IMR-90 (cell line): ENCODE results near the gene FAM193A. TPM values are rescaled to one million over a fixed set of nuclear protein-coding genes. Genes with fewer than 3 reads are reported as not detected.

ENCODE experiments used
- ATAC-seq: fragments of 200-7000 bp; cut with Tn5 transposase; 2 replicates; pipeline ENCODE4 v1.9.1; 2020; ENCODE audit warnings: low read depth, mild to moderate bottlenecking, moderate library complexity
- BruUV-seq: library from RNA; stranded (reverse); fragments of 400-500 nt; replicated peaks from 2 replicates; lab custom pipeline; 2021; lab: Mats Ljungman, UMichigan
- CTCF ChIA-PET: fragments of 300-600 bp; formaldehyde crosslinking; extraction: SDS; loops from one replicate; lab custom pipeline; 2021; ENCODE audit warnings: antibody characterized with exemption; lab: Yijun Ruan, JAX
- POLR2A ChIA-PET: fragments of 300-600 bp; sonication (Branson Sonifier 250); formaldehyde crosslinking; loops from one replicate; lab custom pipeline; 2022; ENCODE audit warnings: antibody characterized with exemption; ENCODE audit not compliant: unreplicated experiment; lab: Charles Lee
- DNase-seq: peaks from one replicate; pipeline ENCODE4 v3.0.0; 2013
- H2AFZ ChIP-seq: replicated peaks from 2 replicates; pipeline ENCODE3; 2013; ENCODE audit warnings: low read length, mild to moderate bottlenecking; ENCODE audit not compliant: poor library complexity
- H2AK5ac ChIP-seq: 2 replicates; pipeline ENCODE4 v1.6.1; 2013; ENCODE audit warnings: low read depth, low read length, inconsistent platforms
- H2AK9ac ChIP-seq: replicated peaks from 2 replicates; pipeline ENCODE3; 2013; ENCODE audit warnings: mild to moderate bottlenecking, low read depth, low read length, moderate library complexity; ENCODE audit not compliant: poor library complexity
- H2BK120ac ChIP-seq: 2 replicates; pipeline ENCODE4 v1.6.1; 2013; ENCODE audit warnings: low read depth, low read length, inconsistent platforms
- H2BK15ac ChIP-seq: 3 replicates; pipeline ENCODE4 v1.6.1; 2013; ENCODE audit warnings: low read depth, low read length, inconsistent platforms
- H2BK20ac ChIP-seq: 2 replicates; pipeline ENCODE4 v1.6.1; 2013; ENCODE audit warnings: low read depth, mild to moderate bottlenecking, inconsistent platforms, low read length, moderate library complexity
- H2BK5ac ChIP-seq: 2 replicates; pipeline ENCODE4 v1.6.1; 2013; ENCODE audit warnings: mild to moderate bottlenecking, low read depth, low read length, inconsistent platforms; ENCODE audit not compliant: poor library complexity, severe bottlenecking
- H3K14ac ChIP-seq: replicated peaks from 2 replicates; pipeline ENCODE4 v1.6.1; 2013; ENCODE audit warnings: low read depth, low read length, inconsistent platforms
- H3K18ac ChIP-seq: 2 replicates; pipeline ENCODE4 v1.6.1; 2013; ENCODE audit warnings: low read depth, low read length, control low read depth
- H3K23ac ChIP-seq: 2 replicates; pipeline ENCODE4 v1.6.1; 2013; ENCODE audit warnings: low read depth, low read length, inconsistent platforms
- H3K27ac ChIP-seq: 2 replicates; pipeline ENCODE4 v1.5.1; 2013; ENCODE audit warnings: mild to moderate bottlenecking, control low read depth, low read length; ENCODE audit not compliant: insufficient read depth
- H3K27me3 ChIP-seq: 2 replicates; pipeline ENCODE4 v1.6.1; 2013; ENCODE audit warnings: low read length; ENCODE audit not compliant: control insufficient read depth, insufficient read depth
- H3K36me3 ChIP-seq: 2 replicates; pipeline ENCODE4 v1.6.1; 2013; ENCODE audit warnings: low read length, mixed read lengths; ENCODE audit not compliant: control insufficient read depth, insufficient read depth
- H3K4ac ChIP-seq: 2 replicates; pipeline ENCODE4 v1.6.1; 2013; ENCODE audit warnings: low read depth, low read length, inconsistent platforms
- H3K4me1 ChIP-seq: 2 replicates; pipeline ENCODE4 v1.6.1; 2013; ENCODE audit warnings: low read length, mixed read lengths; ENCODE audit not compliant: control insufficient read depth, insufficient read depth
- H3K4me2 ChIP-seq: 2 replicates; pipeline ENCODE4 v1.6.1; 2013; ENCODE audit warnings: low read depth, mild to moderate bottlenecking, control low read depth, low read length, moderate library complexity
- H3K4me3 ChIP-seq: 2 replicates; pipeline ENCODE4 v1.5.1; 2013; ENCODE audit warnings: low read depth, mild to moderate bottlenecking, control low read depth, low read length, moderate library complexity; ENCODE audit not compliant: insufficient read depth
- H3K56ac ChIP-seq: 2 replicates; pipeline ENCODE4 v1.6.1; 2013; ENCODE audit warnings: low read length, inconsistent platforms; ENCODE audit not compliant: insufficient read depth; ENCODE audit errors: extremely low read depth
- H3K79me1 ChIP-seq, 2 experiments: 2 replicates each; pipeline ENCODE4 v1.6.1; 2013; ENCODE audit warnings: low read length in 2 of 2, inconsistent platforms in 1 of 2, low read depth in 1 of 2
- H3K9ac ChIP-seq: 2 replicates; pipeline ENCODE4 v1.6.1; 2013; ENCODE audit warnings: low read depth, low read length, control low read depth
- H3K9me1 ChIP-seq: 2 replicates; pipeline ENCODE4 v1.6.1; 2013; ENCODE audit warnings: low read length, inconsistent platforms; ENCODE audit not compliant: insufficient read depth
- H3K9me3 ChIP-seq: 2 replicates; pipeline ENCODE4 v1.6.1; 2013; ENCODE audit warnings: low read length; ENCODE audit not compliant: control insufficient read depth, insufficient read depth
- H4K20me1 ChIP-seq: 2 replicates; pipeline ENCODE4 v1.6.1; 2013; ENCODE audit warnings: low read length, inconsistent platforms; ENCODE audit not compliant: insufficient read depth
- H4K5ac ChIP-seq: 2 replicates; pipeline ENCODE4 v1.6.1; 2013; ENCODE audit warnings: mild to moderate bottlenecking, low read depth, low read length, control low read depth
- H4K8ac ChIP-seq, 2 experiments: 2 replicates each; pipeline ENCODE4 v1.6.1; 2013; ENCODE audit warnings: low read depth in 2 of 2, low read length in 2 of 2, control low read depth in 1 of 2, inconsistent platforms in 1 of 2
- H4K91ac ChIP-seq: 2 replicates; pipeline ENCODE4 v1.6.1; 2013; ENCODE audit warnings: low read depth, low read length, inconsistent platforms; ENCODE audit not compliant: insufficient read depth
- BHLHE40 ChIP-seq: fragments of 150-350 bp; IDR thresholded peaks from 2 replicates; pipeline ENCODE4 v1.6.1; 2016; ENCODE audit warnings: mild to moderate bottlenecking, low read depth, low read length
- CEBPB ChIP-seq: IDR thresholded peaks from 2 replicates; pipeline ENCODE4 v1.6.1; 2012; ENCODE audit warnings: low read depth, low read length, improper control_type of control experiment
- MAZ ChIP-seq: IDR thresholded peaks from 2 replicates; pipeline ENCODE4 v1.6.1; 2012; ENCODE audit warnings: low read depth, mild to moderate bottlenecking, low read length, improper control_type of control experiment, moderate library complexity, borderline replicate concordance
- NFE2L2 ChIP-seq: fragments of 150-350 bp; IDR thresholded peaks from 2 replicates; pipeline ENCODE4 v1.6.1; 2016; ENCODE audit warnings: low read depth, mild to moderate bottlenecking, low read length
- POLR2A ChIP-seq: IDR thresholded peaks from 2 replicates; pipeline ENCODE4 v1.6.1; 2012; ENCODE audit warnings: mild to moderate bottlenecking, low read depth, low read length
- RAD21 ChIP-seq: IDR thresholded peaks from 2 replicates; pipeline ENCODE4 v1.6.1; 2012; ENCODE audit warnings: low read length, improper control_type of control experiment
- RFX5 ChIP-seq: IDR thresholded peaks from 2 replicates; pipeline ENCODE4 v1.8.0; 2012; ENCODE audit warnings: low read depth, mild to moderate bottlenecking, low read length, moderate library complexity
- SMC3 ChIP-seq: fragments of 150-350 bp; IDR thresholded peaks from 2 replicates; pipeline ENCODE4 v1.6.1; 2016; ENCODE audit warnings: low read depth, mild to moderate bottlenecking, antibody characterized with exemption, low read length, moderate library complexity
- WGBS, 2 experiments: methylation state at CpG; one replicate each; pipeline versions ENCODE4 v1.1.5 to v1.1.7; 2013; ENCODE audit warnings: missing lambda C conversion rate in 2 of 2; ENCODE audit not compliant: insufficient read length in 1 of 2; ENCODE audit errors: extremely low coverage in 2 of 2; 5-methylcytosine and 5-hydroxymethylcytosine counted together
- dilution Hi-C: fragments of 300-500 bp; cut with HindIII; formaldehyde crosslinking; loops from one replicate; pipeline ENCODE4 v1.14.3; 2018; ENCODE audit warnings: low sequenced_read_pairs; ENCODE audit not compliant: unreplicated experiment
- in situ Hi-C: fragments of 300-500 bp; cut with MboI; formaldehyde crosslinking; loops from 3 replicates; pipeline ENCODE4 v1.14.3; 2019; ENCODE audit warnings: low sequenced_read_pairs, inconsistent platforms, mixed read lengths
- intact Hi-C: fragments of 100-400 bp; cut with micrococcal nuclease; formaldehyde crosslinking; loops from 2 replicates; pipeline ENCODE4 v1.10.0; 2022
- polyA plus RNA-seq, 3 experiments: library from polyadenylated mRNA; depleted of rRNA; stranded (reverse); fragments of >200 nt; gene quantifications; 2 replicates each; pipeline ENCODE4 v1.2.3, GENCODE V29; 2012; ENCODE audit warnings: low replicate concordance in 1 of 3
- total RNA-seq: library from RNA; depleted of rRNA; stranded (reverse); fragments of >200 nt; gene quantifications from 2 replicates; pipeline ENCODE4 v1.2.3, GENCODE V29; 2012
- TF ChIP-seq, protein P1 (sequence below): fragments of 150-350 bp; IDR thresholded peaks from 2 replicates; pipeline ENCODE4 v1.6.1; 2017; ENCODE audit warnings: mild to moderate bottlenecking, antibody characterized with exemption, low read length, low read depth
- TF ChIP-seq, protein P2 (sequence below): conservative IDR thresholded peaks from 2 replicates; pipeline ENCODE4 v1.5.1; 2012; ENCODE audit warnings: mild to moderate bottlenecking, low read depth, low read length, improper control_type of control experiment

Gene FAM193A
- total and polyA plus RNA-seq, 2 of the 4 experiments (the other 2 are of a cell fraction) = 6.8 to 11.0 TPM

DNA sequence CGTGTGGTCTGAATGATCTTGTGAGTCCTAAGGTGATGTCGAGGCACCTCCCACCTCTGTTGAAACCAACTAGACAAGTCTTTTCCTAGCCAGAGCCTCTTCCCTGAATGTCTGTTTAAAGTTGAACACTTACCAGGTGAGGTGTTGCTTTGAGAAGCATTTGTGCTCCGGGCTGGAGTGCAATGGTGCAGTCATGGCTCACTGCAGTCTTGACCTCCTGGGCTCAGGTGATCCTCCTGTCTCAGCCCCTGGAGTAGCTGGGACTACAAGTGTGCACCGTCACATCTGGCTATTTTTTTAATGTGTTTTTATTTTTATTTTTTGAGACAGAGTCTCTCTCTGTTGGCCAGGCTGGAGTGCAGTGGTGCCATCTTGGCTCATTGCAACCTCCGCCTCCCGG, 49.5 kb upstream of the FAM193A start:
- Histone ChIP-seq H3K9ac (no peak overlapping the region), H2BK120ac (no peak overlapping the region), H3K27ac (no peak overlapping the region), H2BK15ac (no peak overlapping the region), H3K14ac (no peak overlapping the region), H2AFZ (no peak overlapping the region), H3K9me3 (no peaks in the 10 kb centered on the region), H2AK5ac (no peak overlapping the region), H3K4ac (no peak overlapping the region), H3K36me3 (peaks cover 12% of the 10 kb centered on the region), H3K9me1 (peaks cover 46% of the 10 kb centered on the region), H3K4me3 (no peak overlapping the region), H3K79me1 (peaks cover 12 to 89% of the 10 kb centered on the region in 2 experiments; a peak in 3 of 4 replicates), H4K5ac (no peak overlapping the region), H3K56ac (no peak overlapping the region), H3K4me1 (peaks cover 5% of the 10 kb centered on the region), H4K91ac (no peak overlapping the region), H3K4me2 (no peak overlapping the region), H2AK9ac (no peak overlapping the region), H3K18ac (no peak overlapping the region), H3K23ac (no peak overlapping the region), H2BK5ac (no peak overlapping the region), H3K27me3 (no peaks in the 10 kb centered on the region), H4K20me1 (peaks cover 89% of the 10 kb centered on the region), H2BK20ac (no peak overlapping the region), H4K8ac (no peak overlapping the region)
- ChIA-PET POLR2A (no interaction called here), CTCF (no interaction called here)
- intact Hi-C loops = no loop called here
- no peak for TF ChIP-seq NFE2L2
- no peak for TF ChIP-seq POLR2A
- TF ChIP-seq MAZ = no peak
- TF ChIP-seq, protein P1, sequence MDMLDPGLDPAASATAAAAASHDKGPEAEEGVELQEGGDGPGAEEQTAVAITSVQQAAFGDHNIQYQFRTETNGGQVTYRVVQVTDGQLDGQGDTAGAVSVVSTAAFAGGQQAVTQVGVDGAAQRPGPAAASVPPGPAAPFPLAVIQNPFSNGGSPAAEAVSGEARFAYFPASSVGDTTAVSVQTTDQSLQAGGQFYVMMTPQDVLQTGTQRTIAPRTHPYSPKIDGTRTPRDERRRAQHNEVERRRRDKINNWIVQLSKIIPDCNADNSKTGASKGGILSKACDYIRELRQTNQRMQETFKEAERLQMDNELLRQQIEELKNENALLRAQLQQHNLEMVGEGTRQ = no peak
- no peak for TF ChIP-seq SMC3
- TF ChIP-seq, protein P2, sequence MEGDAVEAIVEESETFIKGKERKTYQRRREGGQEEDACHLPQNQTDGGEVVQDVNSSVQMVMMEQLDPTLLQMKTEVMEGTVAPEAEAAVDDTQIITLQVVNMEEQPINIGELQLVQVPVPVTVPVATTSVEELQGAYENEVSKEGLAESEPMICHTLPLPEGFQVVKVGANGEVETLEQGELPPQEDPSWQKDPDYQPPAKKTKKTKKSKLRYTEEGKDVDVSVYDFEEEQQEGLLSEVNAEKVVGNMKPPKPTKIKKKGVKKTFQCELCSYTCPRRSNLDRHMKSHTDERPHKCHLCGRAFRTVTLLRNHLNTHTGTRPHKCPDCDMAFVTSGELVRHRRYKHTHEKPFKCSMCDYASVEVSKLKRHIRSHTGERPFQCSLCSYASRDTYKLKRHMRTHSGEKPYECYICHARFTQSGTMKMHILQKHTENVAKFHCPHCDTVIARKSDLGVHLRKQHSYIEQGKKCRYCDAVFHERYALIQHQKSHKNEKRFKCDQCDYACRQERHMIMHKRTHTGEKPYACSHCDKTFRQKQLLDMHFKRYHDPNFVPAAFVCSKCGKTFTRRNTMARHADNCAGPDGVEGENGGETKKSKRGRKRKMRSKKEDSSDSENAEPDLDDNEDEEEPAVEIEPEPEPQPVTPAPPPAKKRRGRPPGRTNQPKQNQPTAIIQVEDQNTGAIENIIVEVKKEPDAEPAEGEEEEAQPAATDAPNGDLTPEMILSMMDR = no peak
- TF ChIP-seq CEBPB = no peak
- no peak for TF ChIP-seq RAD21
- TF ChIP-seq BHLHE40 = no peak
- no peak for TF ChIP-seq RFX5
- BruUV-seq = no TSS peak
- DNase-seq (no peak), ATAC-seq (no peak)
- in situ Hi-C loops = no loop called here
- 100% methylated on average over 2 of the region's 6 CpGs; no CpG with 5 or more reads in 1 of the 2 experiments for WGBS, 2 experiments
- dilution Hi-C loops = no loop called here
